Breast epithelium (tissue), 4 donors: ENCODE results near the gene ZNF609. TPM values are rescaled to one million over a fixed set of nuclear protein-coding genes. Genes with fewer than 3 reads are reported as not detected.

Experiments
- DNase-seq, 2 donors: peaks; one replicate each; pipeline ENCODE4 v3.0.0-alpha.2; 2019; ENCODE audit warnings: low spot score in 2 of 2
- H3K27ac ChIP-seq, 2 donors: fragments of 200-600 bp; sonication (generic) in 1 of 2; one replicate each; pipeline ENCODE4 v1.5.1; 2016 to 2019; ENCODE audit warnings: mild to moderate bottlenecking in 1 of 2
- H3K27me3 ChIP-seq, 2 donors: fragments of 200-600 bp; sonication (generic) in 1 of 2; one replicate each; pipeline versions ENCODE4 v1.5.1 to v1.6.0; 2017 to 2019; ENCODE audit warnings: control low read depth in 1 of 2, mild to moderate bottlenecking in 1 of 2
- H3K36me3 ChIP-seq: fragments of 200-600 bp; one replicate; pipeline ENCODE4 v1.5.1; 2019
- H3K4me1 ChIP-seq, 2 donors: fragments of 200-600 bp; sonication (generic); one replicate each; pipeline ENCODE4 v1.5.1; 2016 to 2019; ENCODE audit warnings: control low read depth in 1 of 2
- H3K4me3 ChIP-seq, 3 donors: fragments of 200-600 bp; sonication (generic); 1 replicate in 2 of 3; 2 replicates in 1 of 3; pipeline ENCODE4 v1.5.1; 2016 to 2019; ENCODE audit warnings: mild to moderate bottlenecking in 3 of 3, moderate library complexity in 2 of 3
- H3K9me3 ChIP-seq, 2 donors: fragments of 200-600 bp; sonication (generic) in 1 of 2; one replicate each; pipeline ENCODE4 v1.5.1; 2016 to 2019; ENCODE audit warnings: control low read depth in 1 of 2
- POLR2A ChIP-seq: fragments of 450-650 bp; IDR thresholded peaks from one replicate; pipeline ENCODE4 v1.6.1; 2016; ENCODE audit warnings: antibody characterized with exemption, mild to moderate bottlenecking, moderate library complexity
- POLR2AphosphoS5 ChIP-seq, 3 donors: sonication (generic); formaldehyde crosslinking; IDR thresholded peaks; one replicate each; pipeline ENCODE4 v1.6.1; 2017; ENCODE audit warnings: antibody characterized with exemption in 3 of 3
- intact Hi-C: fragments of 100-400 bp; cut with DNase I; formaldehyde crosslinking; loops from one replicate; pipeline ENCODE4 v1.15.1; 2023; ENCODE audit warnings: low total_unique reads
- total RNA-seq, 3 donors: library from RNA; depleted of rRNA; stranded (reverse); fragments of >200 nt; gene quantifications; one replicate each; pipeline ENCODE4 v1.1.0, GENCODE V29; 2016
- TF ChIP-seq, protein P1 (sequence below), 3 donors: fragments of 450-650 bp; IDR thresholded peaks; one replicate each; pipeline ENCODE4 v1.5.1; 2016 to 2017; ENCODE audit warnings: antibody characterized with exemption in 3 of 3, mild to moderate bottlenecking in 3 of 3, moderate library complexity in 3 of 3

Gene ZNF609
- total RNA-seq, 3 donors from 2014 or later, result 22.9 to 32.1 (median 29.2) TPM

DNA sequence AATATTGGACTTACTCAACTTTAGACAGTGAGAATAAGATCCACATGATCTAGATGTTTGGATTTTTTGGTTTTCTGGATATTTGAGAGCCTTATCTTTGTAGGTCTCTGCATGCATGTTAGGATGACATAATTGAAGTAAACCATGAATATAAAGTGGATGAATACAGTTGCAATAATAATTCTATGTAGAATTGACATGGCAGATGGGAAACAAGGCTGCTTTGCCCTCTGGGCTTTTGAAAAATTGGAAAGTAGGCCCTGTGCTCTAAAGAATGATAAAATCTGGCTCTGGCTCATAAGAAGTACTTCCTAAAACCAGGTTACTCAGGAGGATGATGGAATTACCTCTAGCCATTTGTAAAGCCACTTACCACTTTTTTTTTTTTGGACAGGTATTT is 86.9 kb downstream of the ZNF609 start:
- H3K27me3 ChIP-seq, result no peaks in the 10 kb centered on the region
- intact Hi-C loops, result loop anchor here (5.0 kb wide), 1 partner anchor 355 kb away; no protein-coding TSS in a partner anchor
- no peaks in the 10 kb centered on the region for H3K9me3 ChIP-seq
- H3K27ac ChIP-seq, result no peak overlapping the region
- H3K4me3 ChIP-seq, result no peak overlapping the region
- DNase-seq, result no peak
- no peaks in the 10 kb centered on the region for H3K36me3 ChIP-seq
- TF ChIP-seq, protein P1, sequence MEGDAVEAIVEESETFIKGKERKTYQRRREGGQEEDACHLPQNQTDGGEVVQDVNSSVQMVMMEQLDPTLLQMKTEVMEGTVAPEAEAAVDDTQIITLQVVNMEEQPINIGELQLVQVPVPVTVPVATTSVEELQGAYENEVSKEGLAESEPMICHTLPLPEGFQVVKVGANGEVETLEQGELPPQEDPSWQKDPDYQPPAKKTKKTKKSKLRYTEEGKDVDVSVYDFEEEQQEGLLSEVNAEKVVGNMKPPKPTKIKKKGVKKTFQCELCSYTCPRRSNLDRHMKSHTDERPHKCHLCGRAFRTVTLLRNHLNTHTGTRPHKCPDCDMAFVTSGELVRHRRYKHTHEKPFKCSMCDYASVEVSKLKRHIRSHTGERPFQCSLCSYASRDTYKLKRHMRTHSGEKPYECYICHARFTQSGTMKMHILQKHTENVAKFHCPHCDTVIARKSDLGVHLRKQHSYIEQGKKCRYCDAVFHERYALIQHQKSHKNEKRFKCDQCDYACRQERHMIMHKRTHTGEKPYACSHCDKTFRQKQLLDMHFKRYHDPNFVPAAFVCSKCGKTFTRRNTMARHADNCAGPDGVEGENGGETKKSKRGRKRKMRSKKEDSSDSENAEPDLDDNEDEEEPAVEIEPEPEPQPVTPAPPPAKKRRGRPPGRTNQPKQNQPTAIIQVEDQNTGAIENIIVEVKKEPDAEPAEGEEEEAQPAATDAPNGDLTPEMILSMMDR (IDR thresholded peaks at IDR 0.05), result no peak
- TF ChIP-seq POLR2A (no peak), POLR2AphosphoS5 (IDR thresholded peaks at IDR 0.05) (no peak)
- no peaks in the 10 kb centered on the region for H3K4me1 ChIP-seq

DNA sequence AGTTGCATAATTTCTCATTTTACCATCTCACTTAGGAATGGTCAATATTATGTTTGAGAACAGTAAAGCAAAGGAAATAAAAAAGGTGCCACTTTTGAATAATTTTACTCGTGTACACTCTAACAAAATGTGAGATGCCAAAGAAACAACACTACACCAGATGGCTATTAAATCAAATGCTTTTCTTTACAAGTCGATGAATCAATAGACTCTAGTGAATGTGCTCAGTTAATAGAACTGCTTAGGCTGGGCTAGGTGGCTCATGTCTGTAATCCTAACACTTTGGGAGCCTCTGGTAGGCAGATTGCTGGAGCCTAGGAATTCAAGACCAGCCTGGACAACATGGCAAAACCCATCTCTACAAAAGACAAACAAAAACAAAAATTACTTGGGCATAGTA is 87.9 kb downstream of the ZNF609 start:
- intact Hi-C loops, result loop anchor here (5.0 kb wide), 1 partner anchor 354 kb away; no protein-coding TSS in a partner anchor
- no peak for DNase-seq
- TF ChIP-seq POLR2AphosphoS5 (IDR thresholded peaks at IDR 0.05) (no peak), POLR2A (no peak)
- TF ChIP-seq, protein P1 (IDR thresholded peaks at IDR 0.05), result no peak
- Histone ChIP-seq H3K4me1 (no peaks in the 10 kb centered on the region), H3K4me3 (no peak overlapping the region), H3K27me3 (no peaks in the 10 kb centered on the region), H3K36me3 (no peaks in the 10 kb centered on the region), H3K27ac (no peak overlapping the region), H3K9me3 (no peaks in the 10 kb centered on the region)

GRCh38 chr15:64549860-64550259 is 89.5 kb downstream of the ZNF609 start:
- Histone ChIP-seq H3K27me3 (no peaks in the 10 kb centered on the region), H3K4me3 (no peak overlapping the region), H3K9me3 (no peaks in the 10 kb centered on the region), H3K27ac (no peak overlapping the region), H3K4me1 (no peaks in the 10 kb centered on the region), H3K36me3 (no peaks in the 10 kb centered on the region)
- TF ChIP-seq POLR2A (no peak), POLR2AphosphoS5 (IDR thresholded peaks at IDR 0.05) (no peak)
- TF ChIP-seq, protein P1 (IDR thresholded peaks at IDR 0.05), result no peak
- DNase-seq, result no peak
- intact Hi-C loops, result loop anchor here (5.0 kb wide), 1 partner anchor 352 kb away; no protein-coding TSS in a partner anchor

GRCh38 chr15:64552281-64552948 is 92.0 kb downstream of the ZNF609 start:
- no peaks in the 10 kb centered on the region for H3K27me3 ChIP-seq
- TF ChIP-seq, protein P1 (IDR thresholded peaks at IDR 0.05), result no peak
- no peak for TF ChIP-seq POLR2AphosphoS5 (IDR thresholded peaks at IDR 0.05)
- no peak for TF ChIP-seq POLR2A
- intact Hi-C loops, result no loop called here
- DNase-seq, result no peak
- no peaks in the 10 kb centered on the region for H3K4me1 ChIP-seq
- H3K36me3 ChIP-seq, result no peaks in the 10 kb centered on the region
- no peaks in the 10 kb centered on the region for H3K9me3 ChIP-seq
- no peak overlapping the region for H3K4me3 ChIP-seq
- H3K27ac ChIP-seq, result no peak overlapping the region

GRCh38 chr15:64558460-64559179 is 98.2 kb downstream of the ZNF609 start:
- H3K27ac ChIP-seq, result no peak overlapping the region

More at GRCh38 chr15:64558460-64559179, 98.2 kb downstream of the ZNF609 start:
- no peak for DNase-seq
- H3K4me1 ChIP-seq, result no peaks in the 10 kb centered on the region
- TF ChIP-seq, protein P1 (IDR thresholded peaks at IDR 0.05), result no peak
- TF ChIP-seq POLR2AphosphoS5 (IDR thresholded peaks at IDR 0.05), result no peak
- TF ChIP-seq POLR2A, result no peak
- no peaks in the 10 kb centered on the region for H3K9me3 ChIP-seq
- intact Hi-C loops, result no loop called here
- no peaks in the 10 kb centered on the region for H3K36me3 ChIP-seq
- no peaks in the 10 kb centered on the region for H3K27me3 ChIP-seq
- H3K4me3 ChIP-seq, result no peak overlapping the region
